GM23338 (cell line): ENCODE measurements around the gene ALPP.

Source experiments
- CREB1 ChIP-seq: fragments of 250-450 bp; sonication (Bioruptor Pico); IDR thresholded peaks from 2 replicates; pipeline ENCODE4 v1.5.0; 2020; ENCODE audit warnings: low read depth, mild to moderate bottlenecking, moderate library complexity
- CTCF ChIP-seq, 2 experiments: fragments of 200-600 bp in 1 of 2; sonication (generic) in 1 of 2; conservative IDR thresholded peaks; 2 replicates each; pipeline versions ENCODE4 v1.5.1 to v1.6.1; 2016 to 2017; ENCODE audit warnings: antibody characterized with exemption in 2 of 2, low read depth in 2 of 2, mild to moderate bottlenecking in 2 of 2, moderate library complexity in 1 of 2
- ETS1 ChIP-seq: IDR thresholded peaks from 2 replicates; pipeline ENCODE4 v1.6.1; 2016; ENCODE audit warnings: antibody characterized with exemption
- EZH2 ChIP-seq: fragments of 200-600 bp; sonication (generic); IDR thresholded peaks from one replicate; pipeline ENCODE4 v1.8.0; 2017; ENCODE audit warnings: antibody characterized with exemption, mild to moderate bottlenecking, low read depth; ENCODE audit not compliant: unreplicated experiment
- EZH2phosphoT487 ChIP-seq: fragments of 200-600 bp; sonication (generic); IDR thresholded peaks from one replicate; pipeline ENCODE4 v1.8.1; 2018; ENCODE audit warnings: antibody characterized with exemption; ENCODE audit not compliant: unreplicated experiment
- JUNB ChIP-seq: IDR thresholded peaks from one replicate; pipeline ENCODE4 v1.6.1; 2016; ENCODE audit warnings: antibody characterized with exemption; ENCODE audit not compliant: unreplicated experiment
- POLR2AphosphoS5 ChIP-seq: IDR thresholded peaks from 2 replicates; pipeline ENCODE4 v1.6.1; 2016; ENCODE audit warnings: antibody characterized with exemption, low read depth
- REST ChIP-seq: IDR thresholded peaks from one replicate; pipeline ENCODE4 v1.6.1; 2018; ENCODE audit warnings: antibody characterized with exemption; ENCODE audit not compliant: unreplicated experiment

DNA sequence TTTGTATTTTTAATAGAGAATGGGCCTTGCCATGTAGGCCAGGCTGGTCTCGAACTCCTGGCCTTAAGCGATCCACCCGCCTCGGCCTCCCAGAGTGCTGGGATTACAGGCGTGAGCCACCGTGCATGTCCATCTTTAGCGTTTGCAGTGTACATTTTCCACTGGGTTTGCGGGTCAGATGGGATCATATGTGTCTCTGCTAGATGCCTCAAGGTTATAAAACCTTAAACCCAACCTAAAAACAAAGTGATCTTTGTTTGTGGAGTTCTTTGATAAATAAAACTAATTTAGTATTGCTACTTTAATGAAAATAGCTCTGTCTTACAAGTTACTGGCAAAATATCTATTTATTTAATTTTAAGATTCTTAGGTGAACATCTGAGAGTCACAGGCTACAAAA lies 15.0 kb downstream of the ALPP start:
- no peak for TF ChIP-seq EZH2
- no peak for TF ChIP-seq CTCF (conservative IDR thresholded peaks at IDR 0.05; ENCODE audit: low read depth in 2 of 2)
- TF ChIP-seq POLR2AphosphoS5 = no peak
- no peak for TF ChIP-seq REST
- TF ChIP-seq ETS1 = no peak
- no peak for TF ChIP-seq EZH2phosphoT487
- TF ChIP-seq JUNB = no peak
- TF ChIP-seq CREB1 (CRISPR knock-in tag) = no peak
